Measurements from ENCODE around the gene OLR1.

- no peak for TF ChIP-seq EP300 (IDR thresholded peaks at IDR 0.05)
- TF ChIP-seq CTCF (IDR thresholded peaks at IDR 0.05): no peak
- TF ChIP-seq POLR2A (IDR thresholded peaks at IDR 0.05; ENCODE audit: low read depth): no peak
- no peak for TF ChIP-seq POLR2AphosphoS5 (IDR thresholded peaks at IDR 0.05)
Measured at GRCh38 chr12:10110256-10110844, 61.6 kb downstream of the OLR1 start.

Data from esophagus muscularis mucosa (tissue), 4 donors.